Measurements from ENCODE around the gene DNAH5. TPM values are rescaled to one million over a fixed set of nuclear protein-coding genes. Genes with fewer than 3 reads are reported as not detected.
"Not testable (repeated sequence)": the region's sequence is repeated elsewhere in the genome, so short reads cannot be mapped to it uniquely, and the experiment has no call there.

The DNAH5 gene
- 0.48 TPM for total RNA-seq
- 0.18 TPM for polyA plus RNA-seq

GRCh38 chr5:13944560-13945199, at the start of gene DNAH5:
DNAH5 (minus strand) TSS chr5:13944688; CDS start chr5:13944438, 250 bp downstream.
- Histone ChIP-seq H3K27ac (ENCODE audit: low read depth) (no peak within 1 kb of the TSS), H3K4me3 (ENCODE audit: low read depth, low read length) (no peak within 1 kb of the TSS), H3K4me1 (ENCODE audit: insufficient read depth) (no peaks in the 10 kb centered on the region), H3K36me3 (ENCODE audit: insufficient read depth) (no peaks in the 10 kb centered on the region)
- no peak for DNase-seq (ENCODE audit: extremely low spot score)
- WGBS = 53% methylated on average over 4 of the region's 4 CpGs

- 69% methylated on average over 11 of the region's 11 CpGs for WGBS
These were observed 49.4 kb upstream of the DNAH5 start for GRCh38 chr5:13993926-13994325.

GRCh38 chr5:13992795-13993194, 48.3 kb upstream of the DNAH5 start:
- no peaks in the 10 kb centered on the region for H3K4me1 ChIP-seq (ENCODE audit: insufficient read depth)
- H3K27ac ChIP-seq (ENCODE audit: low read depth) = no peak overlapping the region
- 81% methylated on average over 4 of the region's 4 CpGs for WGBS
- no peak for DNase-seq (ENCODE audit: extremely low spot score)
- no peaks in the 10 kb centered on the region for H3K36me3 ChIP-seq (ENCODE audit: insufficient read depth)
- no peak overlapping the region for H3K4me3 ChIP-seq (ENCODE audit: low read depth, low read length)

More at GRCh38 chr5:13993926-13994325, 49.4 kb upstream of the DNAH5 start:
- Histone ChIP-seq H3K27ac (ENCODE audit: low read depth) (no peak overlapping the region), H3K36me3 (ENCODE audit: insufficient read depth) (no peaks in the 10 kb centered on the region), H3K4me3 (ENCODE audit: low read depth, low read length) (no peak overlapping the region), H3K4me1 (ENCODE audit: insufficient read depth) (no peaks in the 10 kb centered on the region)
- DNase-seq (ENCODE audit: extremely low spot score) = no peak

- Histone ChIP-seq H3K36me3 (ENCODE audit: insufficient read depth) (no peaks in the 10 kb centered on the region), H3K27ac (ENCODE audit: low read depth) (no peak overlapping the region), H3K4me3 (ENCODE audit: low read depth, low read length) (no peak overlapping the region), H3K4me1 (ENCODE audit: insufficient read depth) (no peaks in the 10 kb centered on the region)
- WGBS = 63% methylated on average over 3 of the region's 3 CpGs
- no peak for DNase-seq (ENCODE audit: extremely low spot score)
These were observed 46.9 kb upstream of the DNAH5 start for GRCh38 chr5:13991365-13991764.

GRCh38 chr5:13990896-13991295, 46.4 kb upstream of the DNAH5 start:
- H3K4me1 ChIP-seq (ENCODE audit: insufficient read depth) = no peaks in the 10 kb centered on the region
- H3K4me3 ChIP-seq (ENCODE audit: low read depth, low read length) = no peak overlapping the region
- DNase-seq (ENCODE audit: extremely low spot score) = no peak
- H3K27ac ChIP-seq (ENCODE audit: low read depth) = no peak overlapping the region
- 80% methylated on average over 2 of the region's 2 CpGs for WGBS
- no peaks in the 10 kb centered on the region for H3K36me3 ChIP-seq (ENCODE audit: insufficient read depth)

- no peaks in the 10 kb centered on the region for H3K4me1 ChIP-seq (ENCODE audit: insufficient read depth)
- no peaks in the 10 kb centered on the region for H3K36me3 ChIP-seq (ENCODE audit: insufficient read depth)
- 92% methylated on average over 2 of the region's 2 CpGs for WGBS
These were observed 45.3 kb upstream of the DNAH5 start for GRCh38 chr5:13989832-13990231.

GRCh38 chr5:13987843-13988464, 43.5 kb upstream of the DNAH5 start:
- Histone ChIP-seq H3K36me3 (ENCODE audit: insufficient read depth) (no peaks in the 10 kb centered on the region), H3K27ac (ENCODE audit: low read depth) (no peak overlapping the region), H3K4me3 (ENCODE audit: low read depth, low read length) (no peak overlapping the region), H3K4me1 (ENCODE audit: insufficient read depth) (no peaks in the 10 kb centered on the region)
- DNase-seq (ENCODE audit: extremely low spot score) = peak; percentile 15
- 15% methylated on average over 7 of the region's 7 CpGs for WGBS

More at GRCh38 chr5:13989832-13990231, 45.3 kb upstream of the DNAH5 start:
- Histone ChIP-seq H3K27ac (ENCODE audit: low read depth) (no peak overlapping the region), H3K4me3 (ENCODE audit: low read depth, low read length) (no peak overlapping the region)
- no peak for DNase-seq (ENCODE audit: extremely low spot score)

GRCh38 chr5:13985731-13986418, 41.4 kb upstream of the DNAH5 start:
- H3K4me1 ChIP-seq (ENCODE audit: insufficient read depth) = no peaks in the 10 kb centered on the region
- H3K4me3 ChIP-seq (ENCODE audit: low read depth, low read length) = no peak overlapping the region
- WGBS = 53% methylated on average over 12 of the region's 12 CpGs
- DNase-seq (ENCODE audit: extremely low spot score) = no peak
- no peak overlapping the region for H3K27ac ChIP-seq (ENCODE audit: low read depth)
- no peaks in the 10 kb centered on the region for H3K36me3 ChIP-seq (ENCODE audit: insufficient read depth)

GRCh38 chr5:13984888-13985287, 40.4 kb upstream of the DNAH5 start:
- not testable (repeated sequence) for H3K36me3 ChIP-seq (ENCODE audit: insufficient read depth); H3K27ac ChIP-seq (ENCODE audit: low read depth); H3K4me1 ChIP-seq (ENCODE audit: insufficient read depth); H3K4me3 ChIP-seq (ENCODE audit: low read depth, low read length); DNase-seq (ENCODE audit: extremely low spot score)
- WGBS = 90% methylated on average over 5 of the region's 5 CpGs

GRCh38 chr5:13976867-13977830, 32.7 kb upstream of the DNAH5 start:
- no peak overlapping the region for H3K4me3 ChIP-seq (ENCODE audit: low read depth, low read length)
- H3K36me3 ChIP-seq (ENCODE audit: insufficient read depth) = no peaks in the 10 kb centered on the region
- no peaks in the 10 kb centered on the region for H3K4me1 ChIP-seq (ENCODE audit: insufficient read depth)
- no peak for DNase-seq (ENCODE audit: extremely low spot score)
- WGBS = 64% methylated on average over 11 of the region's 11 CpGs
- H3K27ac ChIP-seq (ENCODE audit: low read depth) = no peak overlapping the region

GRCh38 chr5:13976223-13976622, 31.7 kb upstream of the DNAH5 start:
- Histone ChIP-seq H3K4me1 (ENCODE audit: insufficient read depth) (no peaks in the 10 kb centered on the region), H3K4me3 (ENCODE audit: low read depth, low read length) (no peak overlapping the region), H3K36me3 (ENCODE audit: insufficient read depth) (no peaks in the 10 kb centered on the region), H3K27ac (ENCODE audit: low read depth) (no peak overlapping the region)
- no peak for DNase-seq (ENCODE audit: extremely low spot score)
- WGBS = 36% methylated on average over 2 of the region's 2 CpGs

- no peaks in the 10 kb centered on the region for H3K36me3 ChIP-seq (ENCODE audit: insufficient read depth)
- DNase-seq (ENCODE audit: extremely low spot score) = no peak
- WGBS = 77% methylated on average over 2 of the region's 2 CpGs
- H3K4me3 ChIP-seq (ENCODE audit: low read depth, low read length) = no peak overlapping the region
- H3K4me1 ChIP-seq (ENCODE audit: insufficient read depth) = no peaks in the 10 kb centered on the region
- H3K27ac ChIP-seq (ENCODE audit: low read depth) = no peak overlapping the region
These were observed 30.8 kb upstream of the DNAH5 start for GRCh38 chr5:13975246-13975645.

- Histone ChIP-seq H3K36me3 (ENCODE audit: insufficient read depth) (no peaks in the 10 kb centered on the region), H3K27ac (ENCODE audit: low read depth) (no peak overlapping the region), H3K4me1 (ENCODE audit: insufficient read depth) (no peaks in the 10 kb centered on the region), H3K4me3 (ENCODE audit: low read depth, low read length) (no peak overlapping the region)
- 87% methylated on average over 6 of the region's 6 CpGs for WGBS
- no peak for DNase-seq (ENCODE audit: extremely low spot score)
These were observed 29.2 kb upstream of the DNAH5 start for GRCh38 chr5:13973724-13974123.
